Measurements from ENCODE around the gene ZNF605.

GRCh38 chr12:132986001-132986884 is 30.1 kb upstream of the ZNF605 start, which contains the start of gene ZNF26:
- TF ChIP-seq EP300 (IDR thresholded peaks at IDR 0.05; ENCODE audit: borderline replicate concordance) (no peak), MAX (IDR thresholded peaks at IDR 0.05) (peak; percentile 93), RAD21 (IDR thresholded peaks at IDR 0.05; ENCODE audit: low read depth) (no peak), YY1 (IDR thresholded peaks at IDR 0.05; ENCODE audit: low read depth) (no peak)
